ENCODE results near the gene SERPINA5. TPM values are rescaled to one million over a fixed set of nuclear protein-coding genes. Genes with fewer than 3 reads are reported as not detected.
A peak's percentile ranks its signal among the peaks of the same experiment; 100 is the strongest.
"Not testable (repeated sequence)": the region's sequence is repeated elsewhere in the genome, so short reads cannot be mapped to it uniquely, and the experiment has no call there.

The SERPINA5 gene
- total RNA-seq, 1 experiment from 2014 or later: 0.15 TPM

- peak; percentile 61 for DNase-seq (ENCODE audit: extremely low read depth, low read depth)
These were observed 17.8 kb downstream of the SERPINA5 start for GRCh38 chr14:94598816-94599655.

GRCh38 chr14:94599656-94600004 is 18.4 kb downstream of the SERPINA5 start:
- DNase-seq (ENCODE audit: extremely low read depth, low read depth): no peak

- no peak for DNase-seq (ENCODE audit: extremely low read depth, low read depth)
These were observed 18.9 kb downstream of the SERPINA5 start for GRCh38 chr14:94600148-94600545.

- DNase-seq (ENCODE audit: extremely low read depth, low read depth): peak; percentile 38
These were observed 20.7 kb downstream of the SERPINA5 start for GRCh38 chr14:94601884-94602391.

GRCh38 chr14:94602722-94603121 is 21.5 kb downstream of the SERPINA5 start:
- no peak for DNase-seq (ENCODE audit: extremely low read depth, low read depth)

GRCh38 chr14:94605361-94605760 is 24.1 kb downstream of the SERPINA5 start:
- no peak for DNase-seq (ENCODE audit: extremely low read depth, low read depth)

- not testable (repeated sequence) for DNase-seq (ENCODE audit: extremely low read depth, low read depth)
These were observed 27.7 kb downstream of the SERPINA5 start for GRCh38 chr14:94608966-94609365.

- DNase-seq (ENCODE audit: extremely low read depth, low read depth): no peak
These were observed 30.0 kb downstream of the SERPINA5 start for GRCh38 chr14:94611179-94611578.

- no peak for DNase-seq (ENCODE audit: extremely low read depth, low read depth)
These were observed 30.9 kb downstream of the SERPINA5 start, which contains the start of gene SERPINA3 for GRCh38 chr14:94612174-94612573. Gene SERPINA3, plus strand, starts transcription at chr14:94612391. Its CDS starts 2,051 bp downstream, at chr14:94614442.

GRCh38 chr14:94612580-94613554 is 31.6 kb downstream of the SERPINA5 start:
- no peak for DNase-seq (ENCODE audit: extremely low read depth, low read depth)

- DNase-seq (ENCODE audit: extremely low read depth, low read depth): no peak
These were observed 32.8 kb downstream of the SERPINA5 start for GRCh38 chr14:94613720-94614644.

GRCh38 chr14:94614802-94615201 is 33.6 kb downstream of the SERPINA5 start:
- DNase-seq (ENCODE audit: extremely low read depth, low read depth): no peak

- DNase-seq (ENCODE audit: extremely low read depth, low read depth): no peak
These were observed 34.0 kb downstream of the SERPINA5 start for GRCh38 chr14:94615254-94615653.

GRCh38 chr14:94615823-94616570 is 34.8 kb downstream of the SERPINA5 start:
- DNase-seq (ENCODE audit: extremely low read depth, low read depth): no peak

- DNase-seq (ENCODE audit: extremely low read depth, low read depth): no peak
These were observed 36.2 kb downstream of the SERPINA5 start for GRCh38 chr14:94617366-94617941.

- no peak for DNase-seq (ENCODE audit: extremely low read depth, low read depth)
These were observed 37.0 kb downstream of the SERPINA5 start for GRCh38 chr14:94617988-94618822.

- DNase-seq (ENCODE audit: extremely low read depth, low read depth): no peak
These were observed 38.1 kb downstream of the SERPINA5 start for GRCh38 chr14:94619297-94619696.

GRCh38 chr14:94620597-94620996 is 39.4 kb downstream of the SERPINA5 start:
- no peak for DNase-seq (ENCODE audit: extremely low read depth, low read depth)

Measured in NCI-H460 (cell line).